HEK293 (cell line): ENCODE measurements around the gene OR6B2.

Experiments
- ATF2 ChIP-seq: fragments of 450-650 bp; formaldehyde crosslinking; IDR thresholded peaks from 2 replicates; pipeline ENCODE4 v1.5.1; 2016; ENCODE audit warnings: missing biosample characterization, missing genetic modification characterization, low read depth
- CTCF ChIP-seq: fragments of 450-650 bp; formaldehyde crosslinking; IDR thresholded peaks from 2 replicates; pipeline ENCODE4 v1.5.1; 2016; ENCODE audit warnings: missing biosample characterization, missing genetic modification characterization
- IKZF3 ChIP-seq: fragments of 450-650 bp; IDR thresholded peaks from 2 replicates; pipeline ENCODE4 v1.5.0; 2018; ENCODE audit warnings: missing biosample characterization, mild to moderate bottlenecking, missing genetic modification characterization, moderate library complexity
- PATZ1 ChIP-seq: fragments of 450-650 bp; formaldehyde crosslinking; IDR thresholded peaks from 2 replicates; pipeline ENCODE4 v1.5.1; 2016; ENCODE audit warnings: missing biosample characterization, missing genetic modification characterization
- PRDM4 ChIP-seq: fragments of 450-650 bp; formaldehyde crosslinking; IDR thresholded peaks from 2 replicates; pipeline ENCODE4 v1.5.1; 2017; ENCODE audit warnings: missing biosample characterization, missing genetic modification characterization
- TCF7L2 ChIP-seq: IDR thresholded peaks from 2 replicates; pipeline ENCODE4 v1.6.1; 2011; ENCODE audit warnings: low read depth, mild to moderate bottlenecking, inconsistent platforms, low read length, moderate library complexity, borderline replicate concordance
- TSHZ1 ChIP-seq: fragments of 450-650 bp; formaldehyde crosslinking; IDR thresholded peaks from 2 replicates; pipeline ENCODE4 v1.5.1; 2016; ENCODE audit warnings: missing biosample characterization, missing genetic modification characterization, borderline replicate concordance
- ZBTB7A ChIP-seq: fragments of 450-650 bp; formaldehyde crosslinking; IDR thresholded peaks from 2 replicates; pipeline ENCODE4 v1.5.1; 2016; ENCODE audit warnings: low read depth, missing biosample characterization, missing genetic modification characterization
- ZNF146 ChIP-seq: fragments of 450-650 bp; formaldehyde crosslinking; IDR thresholded peaks from 2 replicates; pipeline ENCODE4 v1.5.1; 2016; ENCODE audit warnings: missing biosample characterization, missing genetic modification characterization
- ZNF274 ChIP-seq, 2 experiments: fragments of 200-500 bp in 1 of 2; fragments of 450-650 bp in 1 of 2; sonication (Bioruptor generic) in 1 of 2; formaldehyde crosslinking in 1 of 2; IDR thresholded peaks; 2 replicates each; pipeline versions ENCODE4 v1.5.1 to v1.6.1; 2014 to 2016; ENCODE audit warnings: borderline replicate concordance in 1 of 2, inconsistent platforms in 1 of 2, low read length in 1 of 2, missing biosample characterization in 1 of 2, missing genetic modification characterization in 1 of 2
- ZNF561 ChIP-seq: fragments of 450-650 bp; IDR thresholded peaks from 2 replicates; pipeline ENCODE4 v1.5.1; 2018; ENCODE audit warnings: missing biosample characterization, missing genetic modification characterization, borderline replicate concordance
- ZNF660 ChIP-seq: fragments of 450-650 bp; IDR thresholded peaks from 2 replicates; pipeline ENCODE4 v1.5.1; 2018; ENCODE audit warnings: missing biosample characterization, mild to moderate bottlenecking, missing genetic modification characterization
- ZNF707 ChIP-seq: fragments of 450-650 bp; formaldehyde crosslinking; IDR thresholded peaks from 2 replicates; pipeline ENCODE4 v1.5.1; 2016; ENCODE audit warnings: missing biosample characterization, missing genetic modification characterization

GRCh38 chr2:239997686-239998409 is 32.4 kb downstream of the OR6B2 start:
- TF ChIP-seq ZNF660 (tag by site-specific recombination), result no peak
- TF ChIP-seq TSHZ1 (tag by site-specific recombination), result no peak
- TF ChIP-seq ZNF274 (IDR thresholded peaks at IDR 0.05; ENCODE audit: low read length), result no peak
- TF ChIP-seq ZNF274 (tag by site-specific recombination; IDR thresholded peaks at IDR 0.05; ENCODE audit: borderline replicate concordance), result no peak
- TF ChIP-seq ATF2 (tag by site-specific recombination), result no peak
- no peak for TF ChIP-seq CTCF (tag by site-specific recombination)
- TF ChIP-seq TCF7L2, result no peak
- no peak for TF ChIP-seq IKZF3 (tag by site-specific recombination)
- TF ChIP-seq ZNF707 (tag by site-specific recombination), result no peak
- no peak for TF ChIP-seq ZNF561
- no peak for TF ChIP-seq ZNF146
- no peak for TF ChIP-seq ZBTB7A (tag by site-specific recombination)
- TF ChIP-seq PATZ1 (tag by site-specific recombination), result no peak
- no peak for TF ChIP-seq PRDM4
